Panc1 (cell line): ENCODE data around the gene GRK3.

Experiments used
- CTCF ChIP-seq: fragments of 450-650 bp; IDR thresholded peaks from 2 replicates; pipeline ENCODE4 v1.5.1; 2017; ENCODE audit warnings: mild to moderate bottlenecking
- POLR2AphosphoS5 ChIP-seq: IDR thresholded peaks from 2 replicates; pipeline ENCODE4 v1.6.1; 2012; ENCODE audit warnings: mild to moderate bottlenecking, low read depth, low read length, moderate library complexity
- SIN3A ChIP-seq: IDR thresholded peaks from 2 replicates; pipeline ENCODE4 v1.6.1; 2012; ENCODE audit warnings: low read depth, mild to moderate bottlenecking, low read length, moderate library complexity, borderline replicate concordance; ENCODE audit not compliant: insufficient read depth
- TF ChIP-seq, protein P1 (sequence below), 2 experiments: IDR thresholded peaks; 2 replicates each; pipeline ENCODE4 v1.6.1; 2011 to 2012; ENCODE audit warnings: low read depth in 2 of 2, control low read depth in 1 of 2, low read length in 1 of 2, mild to moderate bottlenecking in 1 of 2, moderate library complexity in 1 of 2; ENCODE audit not compliant: insufficient read depth in 1 of 2

DNA sequence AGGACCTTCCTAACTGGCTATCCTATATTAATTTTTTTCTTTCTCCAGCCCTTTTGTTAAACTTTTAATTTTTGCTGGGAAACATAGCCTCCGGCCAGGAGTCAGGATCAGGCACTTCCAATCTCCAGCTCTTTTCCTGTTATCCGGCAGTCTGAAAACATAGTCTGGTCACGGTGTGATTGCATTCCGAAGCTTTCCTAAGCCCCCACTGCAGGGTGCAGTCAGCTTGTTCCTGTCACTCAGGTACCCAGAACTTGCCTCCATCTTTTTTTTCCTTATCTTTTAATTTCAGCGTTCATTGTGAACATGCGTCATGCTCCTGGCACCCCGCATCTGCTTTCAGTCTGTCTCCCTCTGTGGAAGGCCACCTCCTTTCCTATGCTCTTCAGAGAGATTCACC lies 59.4 kb downstream of the GRK3 start:
- TF ChIP-seq CTCF: no peak
- no peak for TF ChIP-seq SIN3A
- TF ChIP-seq POLR2AphosphoS5: no peak
- TF ChIP-seq, protein P1, sequence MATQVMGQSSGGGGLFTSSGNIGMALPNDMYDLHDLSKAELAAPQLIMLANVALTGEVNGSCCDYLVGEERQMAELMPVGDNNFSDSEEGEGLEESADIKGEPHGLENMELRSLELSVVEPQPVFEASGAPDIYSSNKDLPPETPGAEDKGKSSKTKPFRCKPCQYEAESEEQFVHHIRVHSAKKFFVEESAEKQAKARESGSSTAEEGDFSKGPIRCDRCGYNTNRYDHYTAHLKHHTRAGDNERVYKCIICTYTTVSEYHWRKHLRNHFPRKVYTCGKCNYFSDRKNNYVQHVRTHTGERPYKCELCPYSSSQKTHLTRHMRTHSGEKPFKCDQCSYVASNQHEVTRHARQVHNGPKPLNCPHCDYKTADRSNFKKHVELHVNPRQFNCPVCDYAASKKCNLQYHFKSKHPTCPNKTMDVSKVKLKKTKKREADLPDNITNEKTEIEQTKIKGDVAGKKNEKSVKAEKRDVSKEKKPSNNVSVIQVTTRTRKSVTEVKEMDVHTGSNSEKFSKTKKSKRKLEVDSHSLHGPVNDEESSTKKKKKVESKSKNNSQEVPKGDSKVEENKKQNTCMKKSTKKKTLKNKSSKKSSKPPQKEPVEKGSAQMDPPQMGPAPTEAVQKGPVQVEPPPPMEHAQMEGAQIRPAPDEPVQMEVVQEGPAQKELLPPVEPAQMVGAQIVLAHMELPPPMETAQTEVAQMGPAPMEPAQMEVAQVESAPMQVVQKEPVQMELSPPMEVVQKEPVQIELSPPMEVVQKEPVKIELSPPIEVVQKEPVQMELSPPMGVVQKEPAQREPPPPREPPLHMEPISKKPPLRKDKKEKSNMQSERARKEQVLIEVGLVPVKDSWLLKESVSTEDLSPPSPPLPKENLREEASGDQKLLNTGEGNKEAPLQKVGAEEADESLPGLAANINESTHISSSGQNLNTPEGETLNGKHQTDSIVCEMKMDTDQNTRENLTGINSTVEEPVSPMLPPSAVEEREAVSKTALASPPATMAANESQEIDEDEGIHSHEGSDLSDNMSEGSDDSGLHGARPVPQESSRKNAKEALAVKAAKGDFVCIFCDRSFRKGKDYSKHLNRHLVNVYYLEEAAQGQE (IDR thresholded peaks at IDR 0.05; ENCODE audit: insufficient read depth in 1 of 2, low read depth in 2 of 2, low read length in 1 of 2): no peak
